PFSK-1 (cell line): ENCODE results near the gene SLC24A4.

Experiments
- FOXP2 ChIP-seq: optimal IDR thresholded peaks from 2 replicates; pipeline ENCODE3; 2011; ENCODE audit warnings: borderline replicate concordance, control low read depth, inconsistent platforms; ENCODE audit not compliant: insufficient read depth; ENCODE audit errors: extremely low read length, extremely low read depth
- POLR2AphosphoS5 ChIP-seq: IDR thresholded peaks from 2 replicates; pipeline ENCODE4 v1.6.1; 2012; ENCODE audit warnings: low read depth, mild to moderate bottlenecking, control low read depth, low read length, moderate library complexity
- SIN3A ChIP-seq: IDR thresholded peaks from 2 replicates; pipeline ENCODE4 v1.6.1; 2012; ENCODE audit warnings: mild to moderate bottlenecking, low read length, moderate library complexity, borderline replicate concordance; ENCODE audit not compliant: insufficient read depth
- TAF1 ChIP-seq: IDR thresholded peaks from 2 replicates; pipeline ENCODE4 v1.6.1; 2012; ENCODE audit warnings: low read length, control low read depth, borderline replicate concordance; ENCODE audit not compliant: insufficient read depth
- TF ChIP-seq, protein P1 (sequence below), 2 experiments: IDR thresholded peaks; 2 replicates each; pipeline versions ENCODE4 v1.6.1 to v1.8.0; 2011 to 2012; ENCODE audit warnings: low read depth in 2 of 2, low read length in 2 of 2, control low read depth in 1 of 2, inconsistent platforms in 1 of 2, mild to moderate bottlenecking in 1 of 2, moderate library complexity in 1 of 2; ENCODE audit not compliant: insufficient read depth in 1 of 2

SLC24A4 gene

DNA sequence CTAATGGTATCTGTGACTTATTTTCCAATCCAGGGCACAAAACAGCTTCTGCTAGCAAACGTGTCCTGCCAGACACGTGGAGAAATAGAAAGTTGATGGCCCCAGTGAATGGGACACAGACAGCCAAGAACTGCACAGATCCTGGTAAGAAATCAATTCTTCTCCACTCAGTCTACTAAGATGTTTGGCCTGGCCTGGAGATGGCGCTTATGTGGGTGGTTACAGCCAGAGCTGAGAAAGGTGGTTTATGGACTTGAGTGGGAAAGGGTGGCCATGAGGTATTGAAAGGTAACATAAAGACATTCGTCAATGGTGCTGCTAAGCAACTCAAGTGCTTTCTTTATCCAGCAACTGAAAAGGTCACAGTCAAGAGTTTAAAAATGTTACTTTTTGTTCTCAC is 2.9 kb downstream of the SLC24A4 start:
- TF ChIP-seq POLR2AphosphoS5 (no peak), TAF1 (no peak), SIN3A (no peak), FOXP2 (no peak)
- TF ChIP-seq, protein P1, sequence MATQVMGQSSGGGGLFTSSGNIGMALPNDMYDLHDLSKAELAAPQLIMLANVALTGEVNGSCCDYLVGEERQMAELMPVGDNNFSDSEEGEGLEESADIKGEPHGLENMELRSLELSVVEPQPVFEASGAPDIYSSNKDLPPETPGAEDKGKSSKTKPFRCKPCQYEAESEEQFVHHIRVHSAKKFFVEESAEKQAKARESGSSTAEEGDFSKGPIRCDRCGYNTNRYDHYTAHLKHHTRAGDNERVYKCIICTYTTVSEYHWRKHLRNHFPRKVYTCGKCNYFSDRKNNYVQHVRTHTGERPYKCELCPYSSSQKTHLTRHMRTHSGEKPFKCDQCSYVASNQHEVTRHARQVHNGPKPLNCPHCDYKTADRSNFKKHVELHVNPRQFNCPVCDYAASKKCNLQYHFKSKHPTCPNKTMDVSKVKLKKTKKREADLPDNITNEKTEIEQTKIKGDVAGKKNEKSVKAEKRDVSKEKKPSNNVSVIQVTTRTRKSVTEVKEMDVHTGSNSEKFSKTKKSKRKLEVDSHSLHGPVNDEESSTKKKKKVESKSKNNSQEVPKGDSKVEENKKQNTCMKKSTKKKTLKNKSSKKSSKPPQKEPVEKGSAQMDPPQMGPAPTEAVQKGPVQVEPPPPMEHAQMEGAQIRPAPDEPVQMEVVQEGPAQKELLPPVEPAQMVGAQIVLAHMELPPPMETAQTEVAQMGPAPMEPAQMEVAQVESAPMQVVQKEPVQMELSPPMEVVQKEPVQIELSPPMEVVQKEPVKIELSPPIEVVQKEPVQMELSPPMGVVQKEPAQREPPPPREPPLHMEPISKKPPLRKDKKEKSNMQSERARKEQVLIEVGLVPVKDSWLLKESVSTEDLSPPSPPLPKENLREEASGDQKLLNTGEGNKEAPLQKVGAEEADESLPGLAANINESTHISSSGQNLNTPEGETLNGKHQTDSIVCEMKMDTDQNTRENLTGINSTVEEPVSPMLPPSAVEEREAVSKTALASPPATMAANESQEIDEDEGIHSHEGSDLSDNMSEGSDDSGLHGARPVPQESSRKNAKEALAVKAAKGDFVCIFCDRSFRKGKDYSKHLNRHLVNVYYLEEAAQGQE (IDR thresholded peaks at IDR 0.05; ENCODE audit: insufficient read depth in 1 of 2, low read depth in 2 of 2, low read length in 2 of 2): no peak

DNA sequence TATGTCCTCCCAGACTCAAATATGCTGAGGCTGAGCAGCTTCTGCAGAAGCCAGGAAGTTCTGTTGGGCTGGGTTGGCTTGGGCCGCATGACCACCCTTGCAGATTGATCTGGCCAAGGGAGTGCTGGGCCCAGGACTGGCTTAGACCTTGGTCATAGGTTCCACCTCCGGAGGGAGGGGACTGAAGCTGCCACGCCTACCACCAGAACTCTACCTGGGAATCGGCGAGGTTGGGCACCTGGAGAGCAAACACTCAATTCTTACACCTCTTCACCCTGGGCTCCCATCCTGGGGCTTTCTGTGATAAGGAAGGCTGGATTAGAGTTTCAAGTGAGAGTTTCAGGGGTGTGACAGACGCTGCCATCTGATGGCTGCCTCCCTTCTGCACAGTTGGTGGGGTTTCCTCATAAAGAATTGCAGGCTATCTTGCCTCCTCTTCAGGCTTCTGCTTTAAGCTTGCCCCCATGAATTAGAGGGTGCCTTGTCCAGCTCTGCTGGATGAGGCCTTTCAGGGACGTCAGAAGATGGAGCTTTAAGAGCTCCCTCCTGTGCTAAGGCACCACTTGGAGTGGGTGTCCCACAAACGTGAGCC is 5.8 kb downstream of the SLC24A4 start:
- TF ChIP-seq FOXP2 (no peak), POLR2AphosphoS5 (no peak)

DNA sequence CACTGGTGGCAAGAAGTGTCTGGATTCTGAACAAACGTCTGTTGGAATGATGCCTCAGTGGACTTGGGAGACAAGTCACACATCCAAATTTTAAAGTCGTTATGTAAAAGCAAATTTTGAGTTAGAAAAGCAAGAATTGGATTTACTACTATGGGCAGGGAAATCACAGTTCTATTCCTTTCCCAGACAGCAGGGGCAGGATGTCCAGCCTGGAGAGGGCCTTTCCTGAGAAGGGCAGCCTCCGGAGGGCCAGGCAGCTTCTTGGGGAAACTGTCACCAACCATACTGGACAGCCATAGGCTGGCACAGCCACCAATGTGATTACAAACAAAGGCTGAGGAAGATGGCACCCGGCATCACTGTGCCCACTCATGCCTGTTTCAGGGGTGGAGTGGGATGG is 11.1 kb downstream of the SLC24A4 start:
- no peak for TF ChIP-seq TAF1

DNA sequence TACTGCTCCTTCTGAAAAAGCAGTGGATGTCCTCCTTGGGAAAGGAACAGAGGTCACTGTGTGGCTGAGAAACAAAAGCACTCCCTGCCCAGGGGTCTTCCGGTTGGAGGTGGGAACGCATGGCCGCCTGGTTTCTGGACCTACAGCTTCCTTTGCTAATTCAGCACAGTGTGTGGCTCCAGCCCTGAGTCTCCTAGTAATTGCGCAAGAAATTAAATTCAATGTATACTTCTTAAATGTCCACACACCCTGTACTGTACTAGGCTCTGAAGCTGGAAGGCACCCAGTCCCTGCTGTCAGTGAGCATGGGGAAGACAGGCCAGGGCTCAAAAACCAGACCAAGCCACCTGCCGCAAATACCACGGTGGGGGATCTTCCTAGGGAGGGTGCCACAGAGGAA is 13.4 kb downstream of the SLC24A4 start:
- TF ChIP-seq SIN3A (no peak), POLR2AphosphoS5 (no peak), TAF1 (no peak), FOXP2 (no peak)
- TF ChIP-seq, protein P1 (IDR thresholded peaks at IDR 0.05; ENCODE audit: insufficient read depth in 1 of 2, low read depth in 2 of 2, low read length in 2 of 2): no peak

DNA sequence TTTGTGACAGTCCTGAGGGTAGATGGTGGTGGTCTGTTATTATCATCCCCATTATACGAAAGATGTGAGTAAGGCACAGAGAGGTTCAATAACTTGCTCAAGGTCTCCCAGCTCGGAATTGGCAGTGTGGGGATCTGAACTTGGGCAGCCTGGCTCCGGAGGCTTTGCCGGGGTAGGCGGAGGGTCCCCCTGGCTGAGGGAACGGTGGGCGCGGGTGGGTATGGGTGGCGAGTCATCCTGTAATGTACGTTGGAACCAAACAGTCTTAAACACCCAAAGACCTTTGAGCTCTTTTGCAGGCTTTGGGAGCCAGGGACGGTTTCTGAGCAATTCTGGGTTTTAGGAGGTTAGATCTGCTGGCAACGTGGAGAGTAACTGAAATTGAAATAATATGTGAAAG is 16.5 kb downstream of the SLC24A4 start:
- TF ChIP-seq TAF1 (no peak), FOXP2 (no peak), POLR2AphosphoS5 (no peak), SIN3A (no peak)
- TF ChIP-seq, protein P1 (IDR thresholded peaks at IDR 0.05; ENCODE audit: insufficient read depth in 1 of 2, low read depth in 2 of 2, low read length in 2 of 2): no peak

DNA sequence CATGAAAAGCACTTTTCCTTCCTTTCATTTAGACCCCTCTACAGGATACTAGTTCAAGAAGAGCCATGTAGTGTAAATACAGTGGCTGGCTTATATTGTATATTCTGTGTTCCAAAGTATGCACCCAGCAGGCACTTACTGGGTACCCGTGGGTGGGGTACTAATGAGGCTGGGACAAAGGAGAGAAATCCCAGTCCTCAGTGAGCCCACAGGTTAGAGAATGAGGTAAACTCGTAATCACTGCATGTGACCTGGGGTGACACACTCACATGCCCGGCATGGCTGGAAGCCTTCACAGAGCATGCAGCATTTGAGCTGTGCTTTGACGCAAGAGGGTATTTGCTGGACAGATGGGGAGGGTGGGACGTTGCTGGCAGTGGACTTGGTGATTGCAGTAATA is 17.1 kb downstream of the SLC24A4 start:
- no peak for TF ChIP-seq POLR2AphosphoS5

DNA sequence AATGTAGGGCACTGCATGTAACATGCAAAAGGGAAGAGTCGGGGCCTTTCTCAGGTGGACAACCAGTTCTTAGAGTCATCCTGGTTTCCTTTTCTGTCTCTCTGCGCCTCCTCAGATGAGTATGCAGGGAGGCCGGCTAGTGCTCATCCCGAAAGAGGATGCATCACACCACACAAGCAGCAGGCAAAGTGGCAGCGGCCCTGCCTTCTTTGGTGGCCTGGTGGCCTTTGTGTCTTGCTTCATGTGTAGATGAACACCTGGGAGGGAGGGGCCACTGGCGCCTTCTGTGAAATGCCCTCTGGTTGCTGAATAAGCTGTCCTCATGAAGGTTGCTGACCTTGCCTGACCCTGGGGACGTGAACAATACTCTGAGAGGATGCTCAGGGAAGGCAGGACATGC is 18.0 kb downstream of the SLC24A4 start:
- no peak for TF ChIP-seq POLR2AphosphoS5
- TF ChIP-seq SIN3A: no peak
- TF ChIP-seq, protein P1 (IDR thresholded peaks at IDR 0.05; ENCODE audit: insufficient read depth in 1 of 2, low read depth in 2 of 2, low read length in 2 of 2): no peak
- TF ChIP-seq FOXP2: no peak
- no peak for TF ChIP-seq TAF1
